GM19351 (cell line): Measurements from ENCODE around the gene MRPS23.

Experiments
- ATAC-seq: cut with Tn5 transposase; IDR thresholded peaks from one replicate; pipeline ENCODE4 v1.9.1; 2021; ENCODE audit warnings: mild to moderate bottlenecking, moderate library complexity; ENCODE audit not compliant: unreplicated experiment

MRPS23 gene

DNA sequence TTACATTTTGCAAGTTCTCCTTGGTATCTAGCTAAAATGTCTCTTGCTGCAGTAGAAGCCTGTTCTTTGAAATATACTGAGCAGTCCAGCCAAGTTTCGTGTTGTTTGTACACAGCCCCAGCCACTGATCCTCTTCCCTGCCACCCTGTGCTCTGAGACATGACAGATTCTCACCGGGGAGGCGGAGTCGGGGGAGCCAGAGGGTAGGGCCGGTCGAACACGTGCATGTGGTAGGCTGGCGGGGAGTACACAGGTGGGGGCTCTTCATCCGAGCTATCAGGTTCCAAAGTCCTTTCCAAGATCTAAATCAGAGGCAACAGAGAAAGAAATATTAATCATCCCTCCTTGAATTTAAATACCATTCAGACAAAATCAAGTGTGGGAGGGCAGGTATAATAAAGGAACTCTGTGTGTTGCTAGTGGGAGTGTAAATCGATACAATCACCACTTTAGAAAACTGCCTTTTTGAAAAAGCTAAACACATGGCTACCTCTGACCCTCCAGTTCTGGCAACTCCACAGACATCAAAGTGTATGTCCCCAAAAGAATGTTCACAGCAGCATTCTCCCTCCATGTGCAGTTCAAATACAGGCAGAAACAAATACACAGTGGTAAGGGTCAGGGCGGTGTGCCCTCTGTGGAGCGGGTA lies 29.7 kb upstream of the MRPS23 start:
- no peak for ATAC-seq

DNA sequence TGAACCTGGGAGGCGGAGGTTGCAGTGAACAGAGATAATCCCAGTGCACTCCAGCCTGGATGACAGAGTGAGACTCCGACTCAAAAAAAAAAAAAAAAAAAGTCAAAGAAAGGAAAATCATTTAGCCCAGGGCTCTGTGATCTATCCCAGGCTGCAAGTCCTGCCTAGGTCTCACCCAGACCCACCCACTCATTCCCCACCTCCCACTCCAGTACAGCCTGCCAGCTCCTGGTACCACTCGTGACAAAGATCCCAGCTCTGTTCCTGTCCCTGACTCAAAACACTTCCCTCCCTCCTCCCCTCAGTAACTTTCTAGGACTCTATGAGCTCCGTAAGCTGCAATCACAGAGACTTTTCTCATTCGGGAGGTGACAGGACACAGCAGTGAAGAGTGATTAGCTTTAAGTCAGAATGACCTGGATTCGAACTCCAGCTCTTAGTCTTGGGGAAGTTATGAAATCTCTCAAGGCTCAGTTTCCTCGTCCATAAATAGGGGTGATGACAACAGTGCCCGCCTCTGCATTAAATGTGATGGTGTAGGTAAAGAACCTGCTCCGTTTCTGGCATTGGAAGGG lies 28.0 kb upstream of the MRPS23 start:
- ATAC-seq: no peak

DNA sequence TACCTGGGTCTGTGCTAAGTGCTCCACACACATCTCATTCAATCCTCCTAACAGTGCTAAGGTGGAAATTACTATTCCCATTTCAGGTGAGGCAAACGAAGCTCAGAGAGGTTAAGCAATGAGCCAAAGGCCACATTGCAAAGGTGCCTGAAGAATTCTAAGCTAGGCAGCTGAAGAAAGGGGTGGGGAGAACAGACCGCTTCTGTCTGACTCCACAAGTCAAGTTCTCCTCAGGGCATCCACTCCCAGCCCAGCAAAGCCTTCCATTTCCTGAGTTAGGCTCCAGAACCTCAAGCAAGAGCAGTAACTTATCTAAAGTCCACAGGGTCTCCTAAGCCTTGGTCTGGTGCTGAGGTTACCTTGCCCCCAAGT lies 27.0 kb upstream of the MRPS23 start:
- no peak for ATAC-seq

DNA sequence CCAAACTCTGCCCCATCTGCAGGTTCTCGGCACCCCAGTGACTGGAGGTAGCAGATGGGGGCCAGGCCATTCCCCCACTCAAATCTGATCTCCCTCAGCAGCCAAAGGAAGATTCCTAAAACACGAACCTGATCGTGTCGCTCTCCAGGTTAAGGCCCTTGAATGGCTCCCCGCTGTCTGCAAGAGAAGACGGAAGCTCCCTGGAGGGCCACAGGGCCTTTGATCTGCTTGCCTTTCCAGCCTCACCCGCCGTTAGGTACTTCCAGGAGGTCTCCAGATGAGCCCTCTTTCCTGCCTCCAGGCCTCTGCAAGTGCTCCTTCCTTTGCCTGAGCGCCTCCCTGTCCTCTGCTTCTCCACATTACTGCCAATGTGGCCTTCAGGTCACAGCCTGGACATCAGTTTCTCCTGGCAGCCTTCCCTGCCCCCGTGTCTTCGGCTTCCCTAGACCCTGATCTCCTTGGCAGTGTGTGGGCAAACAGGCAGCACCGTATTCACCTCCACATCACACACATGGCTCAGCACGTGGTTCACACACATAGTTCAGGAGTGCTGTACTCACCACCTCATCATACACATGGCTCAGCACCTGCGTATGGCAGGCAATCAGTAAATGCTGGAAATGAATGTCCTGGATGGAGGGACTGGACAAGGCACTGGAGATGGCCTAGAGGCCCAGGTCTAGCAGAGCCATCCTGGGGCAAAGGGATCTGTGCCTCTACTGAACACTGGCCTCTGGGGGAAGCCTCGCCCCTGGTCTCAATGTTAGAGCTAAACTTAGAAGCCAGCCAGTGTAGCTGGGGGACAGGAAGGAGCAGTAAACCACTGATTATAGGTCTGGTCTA lies 26.4 kb upstream of the MRPS23 start:
- ATAC-seq: no peak

DNA sequence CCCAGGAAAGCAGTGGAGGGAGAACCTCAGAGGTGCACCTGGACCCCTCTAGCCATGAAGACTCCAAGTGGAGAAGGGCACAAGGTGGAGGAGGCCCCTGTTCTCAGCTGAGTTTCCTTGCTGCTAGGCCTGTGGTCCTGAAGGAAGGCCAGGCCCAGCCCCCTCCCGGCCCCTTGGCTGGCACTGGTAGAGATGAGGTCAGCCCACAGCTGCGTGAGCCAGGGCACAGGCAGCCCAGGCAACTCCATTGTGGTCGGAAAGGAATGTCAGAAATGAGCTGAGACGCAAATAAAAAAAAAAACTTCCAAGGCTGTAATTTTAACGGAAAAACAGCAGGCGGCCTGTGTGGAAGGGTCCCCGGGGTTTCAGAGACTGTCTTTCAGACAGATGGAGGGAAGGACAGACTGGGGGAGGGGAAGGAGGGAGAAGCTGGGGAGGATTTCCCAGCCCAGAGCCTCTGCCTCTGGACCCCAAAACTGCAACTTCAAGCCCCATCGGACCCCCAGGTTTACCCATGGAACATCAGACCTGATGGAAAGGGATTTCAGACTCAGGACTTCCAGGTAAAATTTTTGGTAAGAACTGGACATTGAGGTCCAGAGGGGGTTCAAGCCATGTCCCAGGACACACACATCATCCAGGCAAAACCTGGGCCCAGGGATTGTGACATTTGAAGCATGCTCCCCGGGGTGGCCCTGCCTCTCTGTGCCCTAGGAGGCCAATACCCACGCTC lies 25.6 kb upstream of the MRPS23 start:
- ATAC-seq: no peak

DNA sequence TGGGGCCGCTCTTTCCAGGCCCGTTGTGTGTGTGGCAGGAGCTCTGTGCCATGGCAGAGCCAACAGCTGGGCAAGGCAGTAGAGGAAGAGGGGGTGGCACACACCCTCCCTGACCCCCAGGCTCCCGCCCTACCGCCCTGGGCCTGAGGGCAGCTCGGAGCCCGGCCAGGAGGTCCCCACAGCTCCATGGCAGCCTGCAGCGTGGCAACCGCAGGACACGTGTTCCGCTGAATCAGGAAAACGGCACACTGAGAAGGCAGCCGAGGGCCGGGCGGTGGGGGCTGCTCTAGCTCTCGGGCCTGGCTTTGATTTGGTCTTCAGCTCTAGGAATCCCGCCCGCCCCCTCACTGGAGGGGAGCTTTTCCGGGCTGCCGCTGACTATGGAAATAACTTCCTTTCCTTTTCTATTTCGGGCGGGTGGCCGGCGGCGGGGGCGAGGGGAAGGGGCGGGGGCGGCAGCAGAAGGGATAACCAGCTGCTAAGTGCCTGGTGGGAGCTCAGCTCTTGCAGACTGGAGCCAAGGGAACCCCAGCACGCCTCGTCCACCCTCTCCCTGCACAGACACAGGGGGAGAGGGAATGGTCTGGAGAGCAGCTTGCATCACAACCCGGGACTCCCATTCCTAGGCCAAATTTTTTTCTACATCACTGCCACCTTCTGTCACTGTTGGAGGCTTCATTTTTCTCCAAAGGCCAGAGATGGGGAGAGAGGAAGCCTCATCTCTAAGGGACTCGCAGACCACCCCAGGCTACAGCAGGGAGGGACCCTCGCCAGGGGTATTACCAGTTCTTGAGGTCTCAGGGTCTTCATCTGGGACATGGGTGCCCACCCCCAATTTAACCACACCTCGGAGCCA lies 24.8 kb upstream of the MRPS23 start:
- ATAC-seq: no peak

DNA sequence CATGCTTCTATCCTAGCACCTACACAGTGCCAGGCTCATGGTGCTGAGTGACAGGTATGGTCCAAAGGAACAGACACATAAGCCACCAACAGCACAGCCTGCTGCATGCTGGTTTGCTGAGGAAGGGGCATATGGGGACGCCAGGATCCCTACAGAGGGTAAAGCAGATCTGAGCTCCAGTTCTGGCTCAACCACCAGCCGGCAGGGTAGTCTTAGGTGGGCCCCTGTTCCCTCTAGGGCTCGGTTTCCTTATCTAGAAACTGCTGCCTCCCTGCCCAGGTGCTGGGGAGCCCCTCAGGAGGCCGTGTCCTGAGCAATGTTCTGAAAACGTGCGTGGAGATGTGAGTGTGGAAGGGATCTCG lies 24.2 kb upstream of the MRPS23 start:
- ATAC-seq: no peak

DNA sequence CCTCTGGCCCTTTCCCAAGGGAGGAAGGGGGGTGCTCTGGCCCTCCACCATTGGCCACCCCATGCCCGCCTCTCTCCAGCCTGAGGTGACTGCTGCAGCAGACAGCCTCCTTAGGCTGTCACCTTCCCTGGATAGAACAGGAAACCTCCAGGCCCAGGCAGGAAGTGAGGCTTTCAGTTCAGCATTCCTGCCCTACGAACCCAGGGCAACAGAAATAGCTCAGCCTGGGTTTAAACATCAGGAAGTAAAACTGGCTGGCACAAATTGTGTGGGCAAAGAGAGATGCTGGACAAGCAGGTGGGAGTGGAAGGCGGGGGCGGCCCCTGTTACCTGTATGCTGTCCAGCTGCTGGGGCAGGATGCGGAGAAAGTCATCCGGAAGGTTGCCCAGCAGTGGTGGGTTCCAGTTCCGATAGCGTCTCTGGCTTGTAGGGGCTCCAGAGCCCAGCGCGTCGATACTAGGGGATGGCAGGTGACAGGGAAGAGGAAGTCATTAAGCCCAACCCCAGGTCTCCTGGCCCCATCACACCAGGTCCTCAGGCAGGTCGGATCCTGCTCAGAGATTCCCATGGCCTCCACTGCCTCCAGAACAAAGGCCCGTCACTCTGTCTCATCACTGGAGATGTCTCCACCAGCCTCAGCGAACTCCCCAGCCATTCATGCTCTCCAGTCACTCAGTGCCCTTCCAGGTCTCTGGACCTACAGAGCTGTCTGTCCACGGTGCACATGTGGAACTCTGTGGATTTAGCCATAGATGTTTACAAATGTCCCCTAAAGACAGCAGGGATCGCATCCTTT lies 23.6 kb upstream of the MRPS23 start:
- no peak for ATAC-seq

DNA sequence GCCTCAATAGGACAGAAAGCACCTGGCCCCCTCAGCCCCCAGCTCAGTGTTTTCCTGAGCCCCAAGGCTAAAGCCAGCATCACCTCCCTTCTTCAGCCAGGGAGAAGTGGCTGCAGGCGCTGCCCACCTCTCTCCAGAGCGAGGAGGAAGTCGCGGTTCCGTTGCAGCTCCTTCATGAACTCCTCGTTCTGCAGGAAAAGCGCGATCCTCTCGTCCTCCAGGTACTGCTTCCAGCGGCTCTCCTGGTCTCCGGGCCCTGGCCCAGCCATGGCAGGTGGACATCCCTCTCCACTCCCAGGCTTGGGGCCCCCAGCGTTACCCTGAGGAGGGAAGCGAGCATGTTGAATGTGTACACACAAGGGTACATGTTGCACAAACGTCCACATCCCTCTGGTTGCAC lies 22.7 kb upstream of the MRPS23 start:
- no peak for ATAC-seq

DNA sequence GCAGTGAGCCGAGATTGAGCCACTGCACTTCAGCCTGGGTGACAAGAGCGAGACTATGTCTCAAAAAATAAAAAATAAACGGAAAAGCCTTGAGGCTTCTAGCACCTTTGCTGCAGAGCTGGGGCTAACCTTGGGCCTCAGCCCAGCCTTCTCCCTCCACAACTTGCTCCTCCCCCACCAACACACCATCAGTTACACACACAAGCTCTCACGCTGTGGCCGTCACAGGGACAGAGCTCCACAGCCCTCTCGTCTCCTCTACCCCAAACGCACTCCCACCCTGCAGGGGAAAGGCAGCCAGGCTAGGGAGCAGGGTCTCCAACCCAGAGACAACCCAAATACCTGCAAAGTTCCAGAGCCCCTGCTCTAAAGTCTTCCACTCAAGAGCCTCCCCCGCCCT lies 22.0 kb upstream of the MRPS23 start:
- no peak for ATAC-seq

DNA sequence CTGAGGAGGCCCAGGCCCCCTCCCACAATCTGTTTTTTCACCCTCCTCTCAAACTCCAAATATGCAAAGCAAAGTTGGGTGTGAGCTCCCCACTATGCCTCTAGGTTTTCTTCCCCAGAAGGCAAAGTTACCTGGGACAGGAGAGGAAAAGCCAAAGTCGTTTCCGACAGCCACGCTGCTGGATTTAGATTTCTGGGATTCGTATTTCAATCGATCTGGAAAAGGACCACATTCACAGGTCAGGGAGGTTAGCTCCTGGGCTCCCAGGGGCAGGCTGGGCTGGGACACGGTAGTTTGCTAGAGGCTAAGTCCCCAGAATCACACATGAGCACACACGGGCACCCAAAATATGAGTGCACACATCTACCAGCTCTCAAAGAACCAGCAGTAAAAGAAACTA lies 21.3 kb upstream of the MRPS23 start:
- ATAC-seq: no peak

DNA sequence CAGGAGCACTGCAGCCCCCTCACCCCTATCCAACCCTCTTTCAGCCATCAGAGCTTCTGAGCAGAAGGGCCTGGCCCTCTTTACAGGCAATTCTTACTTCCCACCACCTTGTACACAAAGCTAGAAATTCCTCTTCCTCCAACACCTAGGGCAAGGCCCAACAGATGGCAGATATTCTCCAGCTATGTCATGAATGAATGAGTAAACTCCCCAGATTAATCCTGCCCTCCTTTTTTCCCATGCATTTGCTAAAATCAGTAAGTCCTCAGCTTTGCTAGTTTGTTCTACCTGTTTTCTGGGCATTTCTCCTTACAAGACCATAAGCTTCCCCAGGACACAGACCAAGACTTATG lies 20.4 kb upstream of the MRPS23 start:
- no peak for ATAC-seq

DNA sequence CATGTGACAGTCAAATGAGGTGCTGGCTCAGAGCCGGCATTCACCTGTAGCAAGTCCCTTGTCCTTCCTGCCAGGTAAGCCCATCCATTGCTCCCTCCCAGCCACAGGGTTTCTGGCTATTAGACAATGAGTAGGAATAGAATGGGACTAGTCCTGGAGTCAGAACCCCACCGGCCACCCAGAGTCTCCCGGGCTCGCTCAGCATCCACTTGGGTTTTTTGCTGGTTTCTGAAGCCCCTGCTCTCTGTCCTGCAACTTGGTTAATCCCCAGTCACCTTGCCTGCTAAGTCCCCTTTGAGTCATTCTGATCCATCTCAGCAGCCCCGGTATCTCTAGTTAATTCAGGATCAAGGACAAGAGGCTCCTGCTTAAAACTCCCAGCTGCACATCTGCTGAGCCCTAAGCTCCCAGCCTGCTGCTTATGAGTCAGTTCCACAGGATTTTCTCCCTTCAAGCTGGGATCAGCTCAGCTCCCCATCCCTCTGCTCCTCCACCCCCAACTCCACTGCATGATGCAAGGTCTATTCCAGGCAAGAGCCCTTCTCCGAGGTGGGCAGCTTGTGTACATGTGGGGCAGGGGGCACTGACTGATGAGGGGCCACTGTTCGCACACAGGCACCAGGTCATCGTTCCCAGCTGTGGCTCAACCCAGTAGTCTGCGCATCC lies 19.9 kb upstream of the MRPS23 start:
- ATAC-seq: no peak

DNA sequence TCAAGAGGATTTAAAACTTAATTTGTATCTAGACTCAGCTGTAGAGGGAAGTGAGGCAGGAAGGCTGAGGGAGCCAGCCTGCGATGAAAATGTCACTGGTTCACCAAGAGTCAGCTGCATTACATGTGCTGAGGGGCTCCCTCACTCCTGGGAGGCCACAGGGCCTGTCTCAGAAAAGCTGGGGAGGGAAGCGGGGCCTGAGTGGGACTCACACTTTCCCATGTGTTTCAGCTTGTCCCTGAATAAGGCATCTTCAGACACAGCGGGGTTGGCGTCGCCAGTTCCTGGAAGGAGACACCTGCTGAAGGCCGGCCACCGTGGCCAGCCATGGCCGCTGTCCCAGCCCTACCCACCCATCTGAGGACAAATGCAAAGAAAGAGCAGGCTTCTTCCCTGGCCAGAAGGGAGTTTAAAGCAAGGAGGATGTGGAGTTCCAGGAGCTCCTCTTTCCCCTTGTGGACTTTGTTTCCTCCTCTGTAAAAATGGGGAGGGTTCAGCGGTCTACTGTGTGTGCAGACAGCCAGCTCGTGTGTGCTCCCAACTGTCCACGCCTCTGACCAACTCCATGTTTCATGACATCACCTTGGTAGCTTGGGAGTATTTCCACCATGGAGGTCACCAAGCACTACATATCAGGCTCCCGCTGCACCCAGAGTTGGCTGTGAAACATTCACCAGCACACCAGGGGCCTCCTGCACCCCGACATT lies 19.2 kb upstream of the MRPS23 start:
- no peak for ATAC-seq

DNA sequence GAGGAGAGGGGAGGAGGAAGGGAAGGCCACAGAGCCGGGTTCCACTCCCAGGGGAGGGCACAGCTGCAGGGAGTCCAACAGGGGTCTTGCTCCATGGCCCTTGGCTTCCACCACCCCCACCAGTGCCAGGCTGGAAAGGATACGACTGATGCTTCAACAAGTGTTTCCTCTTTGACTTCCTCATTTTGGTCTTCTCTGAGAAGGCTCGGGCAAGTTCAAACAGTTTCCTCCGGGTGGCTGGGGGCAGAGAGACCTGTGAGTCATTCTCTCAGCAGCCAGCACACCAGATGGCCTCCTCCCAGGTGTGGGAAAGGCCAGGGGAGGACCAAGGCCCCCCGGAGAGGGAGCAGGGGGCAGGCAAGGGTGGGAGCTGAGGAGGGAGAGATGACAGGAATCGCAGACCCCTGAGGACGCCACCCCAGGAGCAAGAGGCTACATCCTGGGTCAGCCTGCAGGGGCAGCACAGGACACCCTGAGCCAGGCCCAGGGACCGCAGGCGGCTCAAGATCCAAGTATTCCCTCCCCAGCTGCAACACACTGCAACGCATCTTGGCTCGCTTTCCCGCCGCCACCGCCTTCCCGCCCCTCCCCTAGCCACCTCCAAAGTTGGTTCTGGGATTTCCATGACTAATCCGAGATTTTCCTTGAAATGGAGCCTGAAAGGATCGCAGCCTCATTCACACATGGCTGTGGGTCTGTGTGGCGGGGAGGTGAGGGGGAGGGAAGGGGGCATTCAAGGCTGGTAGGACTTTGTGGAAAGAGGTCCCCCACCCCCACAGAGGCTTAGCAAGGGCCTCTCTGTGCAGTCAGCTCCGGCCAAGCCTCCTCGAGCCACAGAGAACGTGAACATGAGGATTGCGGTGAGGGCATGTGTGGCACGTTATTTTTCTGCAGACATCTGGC lies 18.4 kb upstream of the MRPS23 start:
- peak; percentile 90 for ATAC-seq

DNA sequence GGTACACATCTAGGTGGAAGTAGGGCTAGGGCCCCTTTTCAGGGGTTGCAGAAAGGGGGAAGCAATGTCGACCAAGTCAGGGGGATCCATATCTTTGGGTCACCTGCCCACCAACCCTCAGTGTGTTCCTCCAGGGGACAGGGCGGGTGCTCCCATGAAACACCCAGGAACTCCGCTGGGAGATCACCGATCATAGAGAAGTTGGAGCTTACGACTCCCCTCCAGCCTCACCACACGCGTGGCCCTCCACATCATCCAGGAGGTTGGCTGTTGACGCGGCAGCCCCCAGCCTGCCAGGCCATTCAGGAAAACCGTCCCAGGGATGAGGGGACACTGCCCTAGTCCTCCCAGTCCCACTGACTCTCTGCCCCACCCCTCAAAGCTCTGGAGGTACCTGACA lies 17.3 kb upstream of the MRPS23 start:
- no peak for ATAC-seq

DNA sequence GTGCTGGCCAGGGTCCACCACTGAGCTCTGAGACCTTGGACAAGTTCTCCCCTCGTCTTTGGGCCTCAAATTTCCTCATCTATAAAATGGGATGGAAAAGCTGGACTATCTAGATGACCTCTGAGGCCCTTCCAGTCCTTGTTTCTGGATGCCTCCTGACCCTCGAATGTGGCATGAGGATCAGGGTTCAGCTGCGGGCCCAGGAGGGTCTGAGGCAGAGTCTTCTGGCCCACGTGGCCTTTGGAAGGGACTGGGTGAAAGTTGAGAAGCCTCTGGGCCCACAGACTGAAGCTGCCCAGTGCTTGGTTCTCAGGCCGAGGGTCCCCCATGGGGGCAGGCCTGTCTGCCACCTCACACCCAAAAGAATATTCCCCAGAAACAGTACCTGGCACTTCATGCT lies 16.9 kb upstream of the MRPS23 start:
- no peak for ATAC-seq

DNA sequence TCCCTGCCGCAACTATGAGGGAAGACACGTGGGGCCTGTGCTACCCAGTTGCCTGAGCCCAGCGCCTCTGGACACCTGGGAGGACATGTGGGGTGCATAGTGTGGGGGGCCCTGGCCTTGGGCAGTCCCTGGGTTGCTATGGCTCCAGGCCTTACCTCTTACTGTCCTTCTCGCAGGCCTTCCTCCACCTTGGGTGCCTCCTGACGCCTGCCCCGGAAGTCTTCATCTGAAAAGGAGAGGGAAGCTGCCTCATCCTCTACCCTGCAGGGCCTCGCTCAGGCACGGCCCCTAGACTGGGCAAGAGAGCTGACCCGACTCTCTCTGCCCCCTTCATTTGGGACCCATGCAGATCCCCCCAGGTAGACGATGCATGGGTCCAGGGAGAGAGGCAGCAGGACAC lies 16.5 kb upstream of the MRPS23 start:
- no peak for ATAC-seq
